IMR-90 (cell line): ENCODE results near the gene NAV2. TPM values are rescaled to one million over a fixed set of nuclear protein-coding genes. Genes with fewer than 3 reads are reported as not detected.

Experiments used
- ATAC-seq: fragments of 200-7000 bp; cut with Tn5 transposase; 2 replicates; pipeline ENCODE4 v1.9.1; 2020; ENCODE audit warnings: low read depth, mild to moderate bottlenecking, moderate library complexity
- BruUV-seq: library from RNA; stranded (reverse); fragments of 400-500 nt; replicated peaks from 2 replicates; lab custom pipeline; 2021; lab: Mats Ljungman, UMichigan
- CTCF ChIA-PET: fragments of 300-600 bp; formaldehyde crosslinking; extraction: SDS; loops from one replicate; lab custom pipeline; 2021; ENCODE audit warnings: antibody characterized with exemption; lab: Yijun Ruan, JAX
- POLR2A ChIA-PET: fragments of 300-600 bp; sonication (Branson Sonifier 250); formaldehyde crosslinking; loops from one replicate; lab custom pipeline; 2022; ENCODE audit warnings: antibody characterized with exemption; ENCODE audit not compliant: unreplicated experiment; lab: Charles Lee
- DNase-seq: peaks from one replicate; pipeline ENCODE4 v3.0.0; 2013
- H2AFZ ChIP-seq: replicated peaks from 2 replicates; pipeline ENCODE3; 2013; ENCODE audit warnings: low read length, mild to moderate bottlenecking; ENCODE audit not compliant: poor library complexity
- H2AK5ac ChIP-seq: 2 replicates; pipeline ENCODE4 v1.6.1; 2013; ENCODE audit warnings: low read depth, low read length, inconsistent platforms
- H2AK9ac ChIP-seq: replicated peaks from 2 replicates; pipeline ENCODE3; 2013; ENCODE audit warnings: mild to moderate bottlenecking, low read depth, low read length, moderate library complexity; ENCODE audit not compliant: poor library complexity
- H2BK120ac ChIP-seq: 2 replicates; pipeline ENCODE4 v1.6.1; 2013; ENCODE audit warnings: low read depth, low read length, inconsistent platforms
- H2BK15ac ChIP-seq: 3 replicates; pipeline ENCODE4 v1.6.1; 2013; ENCODE audit warnings: low read depth, low read length, inconsistent platforms
- H2BK20ac ChIP-seq: 2 replicates; pipeline ENCODE4 v1.6.1; 2013; ENCODE audit warnings: low read depth, mild to moderate bottlenecking, inconsistent platforms, low read length, moderate library complexity
- H2BK5ac ChIP-seq: 2 replicates; pipeline ENCODE4 v1.6.1; 2013; ENCODE audit warnings: mild to moderate bottlenecking, low read depth, low read length, inconsistent platforms; ENCODE audit not compliant: poor library complexity, severe bottlenecking
- H3K14ac ChIP-seq: replicated peaks from 2 replicates; pipeline ENCODE4 v1.6.1; 2013; ENCODE audit warnings: low read depth, low read length, inconsistent platforms
- H3K18ac ChIP-seq: 2 replicates; pipeline ENCODE4 v1.6.1; 2013; ENCODE audit warnings: low read depth, low read length, control low read depth
- H3K23ac ChIP-seq: 2 replicates; pipeline ENCODE4 v1.6.1; 2013; ENCODE audit warnings: low read depth, low read length, inconsistent platforms
- H3K27ac ChIP-seq: 2 replicates; pipeline ENCODE4 v1.5.1; 2013; ENCODE audit warnings: mild to moderate bottlenecking, control low read depth, low read length; ENCODE audit not compliant: insufficient read depth
- H3K27me3 ChIP-seq: 2 replicates; pipeline ENCODE4 v1.6.1; 2013; ENCODE audit warnings: low read length; ENCODE audit not compliant: control insufficient read depth, insufficient read depth
- H3K36me3 ChIP-seq: 2 replicates; pipeline ENCODE4 v1.6.1; 2013; ENCODE audit warnings: low read length, mixed read lengths; ENCODE audit not compliant: control insufficient read depth, insufficient read depth
- H3K4ac ChIP-seq: 2 replicates; pipeline ENCODE4 v1.6.1; 2013; ENCODE audit warnings: low read depth, low read length, inconsistent platforms
- H3K4me1 ChIP-seq: 2 replicates; pipeline ENCODE4 v1.6.1; 2013; ENCODE audit warnings: low read length, mixed read lengths; ENCODE audit not compliant: control insufficient read depth, insufficient read depth
- H3K4me2 ChIP-seq: 2 replicates; pipeline ENCODE4 v1.6.1; 2013; ENCODE audit warnings: low read depth, mild to moderate bottlenecking, control low read depth, low read length, moderate library complexity
- H3K4me3 ChIP-seq: 2 replicates; pipeline ENCODE4 v1.5.1; 2013; ENCODE audit warnings: low read depth, mild to moderate bottlenecking, control low read depth, low read length, moderate library complexity; ENCODE audit not compliant: insufficient read depth
- H3K56ac ChIP-seq: 2 replicates; pipeline ENCODE4 v1.6.1; 2013; ENCODE audit warnings: low read length, inconsistent platforms; ENCODE audit not compliant: insufficient read depth; ENCODE audit errors: extremely low read depth
- H3K79me1 ChIP-seq, 2 experiments: 2 replicates each; pipeline ENCODE4 v1.6.1; 2013; ENCODE audit warnings: low read length in 2 of 2, inconsistent platforms in 1 of 2, low read depth in 1 of 2
- H3K9ac ChIP-seq: 2 replicates; pipeline ENCODE4 v1.6.1; 2013; ENCODE audit warnings: low read depth, low read length, control low read depth
- H3K9me1 ChIP-seq: 2 replicates; pipeline ENCODE4 v1.6.1; 2013; ENCODE audit warnings: low read length, inconsistent platforms; ENCODE audit not compliant: insufficient read depth
- H3K9me3 ChIP-seq: 2 replicates; pipeline ENCODE4 v1.6.1; 2013; ENCODE audit warnings: low read length; ENCODE audit not compliant: control insufficient read depth, insufficient read depth
- H4K20me1 ChIP-seq: 2 replicates; pipeline ENCODE4 v1.6.1; 2013; ENCODE audit warnings: low read length, inconsistent platforms; ENCODE audit not compliant: insufficient read depth
- H4K5ac ChIP-seq: 2 replicates; pipeline ENCODE4 v1.6.1; 2013; ENCODE audit warnings: mild to moderate bottlenecking, low read depth, low read length, control low read depth
- H4K8ac ChIP-seq, 2 experiments: 2 replicates each; pipeline ENCODE4 v1.6.1; 2013; ENCODE audit warnings: low read depth in 2 of 2, low read length in 2 of 2, control low read depth in 1 of 2, inconsistent platforms in 1 of 2
- H4K91ac ChIP-seq: 2 replicates; pipeline ENCODE4 v1.6.1; 2013; ENCODE audit warnings: low read depth, low read length, inconsistent platforms; ENCODE audit not compliant: insufficient read depth
- BHLHE40 ChIP-seq: fragments of 150-350 bp; IDR thresholded peaks from 2 replicates; pipeline ENCODE4 v1.6.1; 2016; ENCODE audit warnings: mild to moderate bottlenecking, low read depth, low read length
- CEBPB ChIP-seq: IDR thresholded peaks from 2 replicates; pipeline ENCODE4 v1.6.1; 2012; ENCODE audit warnings: low read depth, low read length, improper control_type of control experiment
- CHD1 ChIP-seq: IDR thresholded peaks from 2 replicates; pipeline ENCODE4 v1.6.1; 2012; ENCODE audit warnings: low read depth, low read length, improper control_type of control experiment
- CTCF ChIP-seq: conservative IDR thresholded peaks from 2 replicates; pipeline ENCODE4 v1.5.1; 2012; ENCODE audit warnings: mild to moderate bottlenecking, low read depth, low read length, improper control_type of control experiment
- ELK1 ChIP-seq: fragments of 150-350 bp; IDR thresholded peaks from 2 replicates; pipeline ENCODE4 v1.6.1; 2016; ENCODE audit warnings: low read depth, mild to moderate bottlenecking, low read length, moderate library complexity, borderline replicate concordance
- FOS ChIP-seq: fragments of 150-350 bp; IDR thresholded peaks from 2 replicates; pipeline ENCODE4 v1.6.1; 2016; ENCODE audit warnings: low read depth, low read length
- MAFK ChIP-seq: IDR thresholded peaks from 2 replicates; pipeline ENCODE4 v1.6.1; 2012; ENCODE audit warnings: low read depth, low read length, improper control_type of control experiment
- MAZ ChIP-seq: IDR thresholded peaks from 2 replicates; pipeline ENCODE4 v1.6.1; 2012; ENCODE audit warnings: low read depth, mild to moderate bottlenecking, low read length, improper control_type of control experiment, moderate library complexity, borderline replicate concordance
- MXI1 ChIP-seq: IDR thresholded peaks from 2 replicates; pipeline ENCODE4 v1.6.1; 2012; ENCODE audit warnings: low read depth, mild to moderate bottlenecking, low read length, moderate library complexity, borderline replicate concordance
- NFE2L2 ChIP-seq: fragments of 150-350 bp; IDR thresholded peaks from 2 replicates; pipeline ENCODE4 v1.6.1; 2016; ENCODE audit warnings: low read depth, mild to moderate bottlenecking, low read length
- POLR2A ChIP-seq: IDR thresholded peaks from 2 replicates; pipeline ENCODE4 v1.6.1; 2012; ENCODE audit warnings: mild to moderate bottlenecking, low read depth, low read length
- RAD21 ChIP-seq: IDR thresholded peaks from 2 replicates; pipeline ENCODE4 v1.6.1; 2012; ENCODE audit warnings: low read length, improper control_type of control experiment
- RCOR1 ChIP-seq: IDR thresholded peaks from 2 replicates; pipeline ENCODE4 v1.6.1; 2012; ENCODE audit warnings: mild to moderate bottlenecking, low read length, improper control_type of control experiment; ENCODE audit not compliant: insufficient replicate concordance
- RFX5 ChIP-seq: IDR thresholded peaks from 2 replicates; pipeline ENCODE4 v1.8.0; 2012; ENCODE audit warnings: low read depth, mild to moderate bottlenecking, low read length, moderate library complexity
- SMC3 ChIP-seq: fragments of 150-350 bp; IDR thresholded peaks from 2 replicates; pipeline ENCODE4 v1.6.1; 2016; ENCODE audit warnings: low read depth, mild to moderate bottlenecking, antibody characterized with exemption, low read length, moderate library complexity
- USF2 ChIP-seq: fragments of 150-350 bp; IDR thresholded peaks from 2 replicates; pipeline ENCODE4 v1.6.1; 2017; ENCODE audit warnings: mild to moderate bottlenecking, antibody characterized with exemption, low read length, low read depth
- WGBS, 2 experiments: methylation state at CpG; one replicate each; pipeline versions ENCODE4 v1.1.5 to v1.1.7; 2013; ENCODE audit warnings: missing lambda C conversion rate in 2 of 2; ENCODE audit not compliant: insufficient read length in 1 of 2; ENCODE audit errors: extremely low coverage in 2 of 2; 5-methylcytosine and 5-hydroxymethylcytosine counted together
- dilution Hi-C: fragments of 300-500 bp; cut with HindIII; formaldehyde crosslinking; loops from one replicate; pipeline ENCODE4 v1.14.3; 2018; ENCODE audit warnings: low sequenced_read_pairs; ENCODE audit not compliant: unreplicated experiment
- in situ Hi-C: fragments of 300-500 bp; cut with MboI; formaldehyde crosslinking; loops from 3 replicates; pipeline ENCODE4 v1.14.3; 2019; ENCODE audit warnings: low sequenced_read_pairs, inconsistent platforms, mixed read lengths
- intact Hi-C: fragments of 100-400 bp; cut with micrococcal nuclease; formaldehyde crosslinking; loops from 2 replicates; pipeline ENCODE4 v1.10.0; 2022
- polyA plus RNA-seq, 3 experiments: library from polyadenylated mRNA; depleted of rRNA; stranded (reverse); fragments of >200 nt; gene quantifications; 2 replicates each; pipeline ENCODE4 v1.2.3, GENCODE V29; 2012; ENCODE audit warnings: low replicate concordance in 1 of 3
- total RNA-seq: library from RNA; depleted of rRNA; stranded (reverse); fragments of >200 nt; gene quantifications from 2 replicates; pipeline ENCODE4 v1.2.3, GENCODE V29; 2012

NAV2 gene
- total and polyA plus RNA-seq, 2 of the 4 experiments (the other 2 are of a cell fraction), result 4.5 to 12.6 TPM

- Histone ChIP-seq H3K4me3 (no peak overlapping the region), H2BK5ac (no peak overlapping the region), H3K9me3 (no peaks in the 10 kb centered on the region), H2BK20ac (peak overlapping the region; percentile 87; the same call in 1 of the 2 replicates), H4K5ac (no peak overlapping the region), H4K91ac (no peak overlapping the region), H3K23ac (no peak overlapping the region), H3K4me2 (no peak overlapping the region), H3K36me3 (no peaks in the 10 kb centered on the region), H3K27ac (no peak overlapping the region), H4K8ac (no peak overlapping the region), H3K27me3 (no peaks in the 10 kb centered on the region), H4K20me1 (peaks cover 11% of the 10 kb centered on the region), H2AK9ac (no peak overlapping the region), H3K9ac (no peak overlapping the region), H2BK120ac (peak overlapping the region; percentile 94; the same call in 1 of the 2 replicates), H3K9me1 (peaks cover 14% of the 10 kb centered on the region), H3K14ac (no peak overlapping the region), H3K18ac (no peak overlapping the region), H2AK5ac (no peak overlapping the region), H3K56ac (no peak overlapping the region), H3K4me1 (peaks cover 20% of the 10 kb centered on the region), H3K79me1 (peaks cover 36 to 58% of the 10 kb centered on the region in 2 experiments), H2AFZ (no peak overlapping the region), H2BK15ac (no peak overlapping the region), H3K4ac (0 out of 2 replicates have a peak overlapping the region, but pooled peaks have one; percentile 89)
- BruUV-seq, result no TSS peak
- CTCF ChIA-PET, result interaction anchor here (1.8 kb wide), 1 partner anchor 81 kb away, joined by 4 read pairs; no protein-coding TSS in a partner anchor
- dilution Hi-C loops, result no loop called here
- WGBS, 2 experiments, result 100% methylated on average over 1 of the region's 1 CpG; no CpG with 5 or more reads in 1 of the 2 experiments
- POLR2A ChIA-PET, result no interaction called here
- TF ChIP-seq POLR2A, result no peak
- no peak for TF ChIP-seq USF2
- TF ChIP-seq RCOR1, result no peak
- no peak for TF ChIP-seq SMC3
- TF ChIP-seq CTCF, result no peak
- no peak for TF ChIP-seq MXI1
- TF ChIP-seq RAD21, result no peak
- no peak for TF ChIP-seq RFX5
- TF ChIP-seq CEBPB, result no peak
- TF ChIP-seq ELK1, result no peak
- no peak for TF ChIP-seq NFE2L2
- TF ChIP-seq MAZ, result no peak
- no peak for TF ChIP-seq BHLHE40
- TF ChIP-seq CHD1, result no peak
- no peak for TF ChIP-seq FOS
- no peak for TF ChIP-seq MAFK
- intact Hi-C loops, result loop anchor here (2.0 kb wide), 1 partner anchor 80 kb away; no protein-coding TSS in a partner anchor
- DNase-seq, result no peak
- in situ Hi-C loops, result no loop called here
- no peak for ATAC-seq
Measured at GRCh38 chr11:20030472-20030871, 317.8 kb downstream of the NAV2 start.
